ENCODE results near the gene SPEN.

DNA sequence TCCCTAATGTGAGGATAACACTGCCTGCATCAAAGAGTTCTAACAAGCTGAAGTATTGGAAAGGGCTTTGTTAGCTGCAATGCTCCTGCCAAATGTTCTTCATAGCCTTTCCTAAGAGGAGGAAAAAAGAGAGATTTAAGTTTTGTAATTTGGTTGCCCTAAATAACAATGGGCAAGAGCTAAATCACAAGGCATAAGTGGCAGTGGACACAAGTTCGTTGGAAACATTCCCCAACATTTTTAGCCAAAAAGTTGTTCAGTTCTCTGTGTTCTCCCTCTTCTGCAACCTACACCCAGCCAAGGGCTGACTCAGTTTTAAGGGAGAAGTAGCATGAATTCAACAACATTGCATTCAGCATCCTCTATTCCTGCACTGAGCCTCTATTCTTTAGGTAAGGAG, 37.4 kb upstream of the SPEN start:
- no peak for TF ChIP-seq EZH2phosphoT487 (IDR thresholded peaks at IDR 0.05; ENCODE audit: low read length)
- TF ChIP-seq, protein P1, sequence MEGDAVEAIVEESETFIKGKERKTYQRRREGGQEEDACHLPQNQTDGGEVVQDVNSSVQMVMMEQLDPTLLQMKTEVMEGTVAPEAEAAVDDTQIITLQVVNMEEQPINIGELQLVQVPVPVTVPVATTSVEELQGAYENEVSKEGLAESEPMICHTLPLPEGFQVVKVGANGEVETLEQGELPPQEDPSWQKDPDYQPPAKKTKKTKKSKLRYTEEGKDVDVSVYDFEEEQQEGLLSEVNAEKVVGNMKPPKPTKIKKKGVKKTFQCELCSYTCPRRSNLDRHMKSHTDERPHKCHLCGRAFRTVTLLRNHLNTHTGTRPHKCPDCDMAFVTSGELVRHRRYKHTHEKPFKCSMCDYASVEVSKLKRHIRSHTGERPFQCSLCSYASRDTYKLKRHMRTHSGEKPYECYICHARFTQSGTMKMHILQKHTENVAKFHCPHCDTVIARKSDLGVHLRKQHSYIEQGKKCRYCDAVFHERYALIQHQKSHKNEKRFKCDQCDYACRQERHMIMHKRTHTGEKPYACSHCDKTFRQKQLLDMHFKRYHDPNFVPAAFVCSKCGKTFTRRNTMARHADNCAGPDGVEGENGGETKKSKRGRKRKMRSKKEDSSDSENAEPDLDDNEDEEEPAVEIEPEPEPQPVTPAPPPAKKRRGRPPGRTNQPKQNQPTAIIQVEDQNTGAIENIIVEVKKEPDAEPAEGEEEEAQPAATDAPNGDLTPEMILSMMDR (IDR thresholded peaks at IDR 0.05; ENCODE audit: low read length), result no peak
- TF ChIP-seq EZH2 (optimal IDR thresholded peaks at IDR 0.05; ENCODE audit: low read depth, low read length), result no peak

Measured in MM.1S (cell line).